ENCODE measurements around the gene RAB40C.

RAB40C gene

DNA sequence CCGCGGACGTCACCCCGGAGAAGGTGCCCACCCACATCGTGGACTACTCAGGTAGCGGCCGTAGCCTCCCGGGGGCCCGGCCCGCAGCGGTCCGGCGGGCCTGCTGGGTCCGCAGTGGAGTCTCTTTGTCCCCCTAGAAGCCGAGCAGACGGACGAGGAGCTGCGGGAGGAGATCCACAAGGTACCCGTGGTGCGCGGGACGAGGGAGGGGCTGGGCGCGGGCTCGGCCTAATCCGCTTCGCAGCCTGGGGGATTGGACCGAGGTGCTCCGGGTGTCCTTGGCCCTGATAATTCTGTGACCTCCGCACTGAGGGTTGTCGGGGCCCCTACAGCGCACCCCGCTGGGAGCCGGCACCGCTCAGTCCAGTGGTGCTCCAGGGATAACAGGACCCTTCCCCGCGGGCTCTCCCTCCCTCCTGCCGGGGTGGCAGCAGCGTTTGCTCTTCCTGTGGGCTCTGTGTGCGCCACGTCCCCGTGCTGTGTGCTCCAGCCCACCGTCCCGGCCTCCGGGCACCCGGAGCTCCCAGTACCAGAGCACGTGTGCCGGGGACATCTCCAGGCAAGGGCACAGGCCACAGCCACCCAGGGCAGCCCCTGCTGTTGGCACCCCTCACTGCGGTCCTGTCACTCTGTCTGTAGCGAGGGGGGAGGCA, 78.8 kb downstream of the RAB40C start:
- no peak for DNase-seq (ENCODE audit: low read depth)

DNA sequence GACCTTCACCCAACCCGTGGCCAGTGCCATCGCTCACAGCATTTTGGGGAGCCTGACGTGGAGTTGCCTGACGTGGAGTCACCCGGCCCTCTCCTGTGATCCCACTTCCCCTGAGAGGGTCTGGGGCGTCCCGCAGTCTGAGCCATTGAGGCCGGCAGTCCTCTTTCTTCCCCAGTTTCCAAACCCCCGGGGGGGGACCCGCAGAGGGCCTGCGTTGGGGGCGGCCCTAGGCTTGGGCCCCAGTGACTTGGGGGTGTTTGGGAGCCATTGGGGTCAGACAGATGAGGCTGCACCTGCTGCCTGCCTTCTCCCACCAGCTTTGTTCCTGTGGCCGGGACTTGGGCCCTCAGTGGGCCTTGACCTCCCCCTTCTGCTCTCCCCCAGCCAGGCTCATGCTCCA, 79.8 kb downstream of the RAB40C start:
- DNase-seq (ENCODE audit: low read depth): no peak

DNA sequence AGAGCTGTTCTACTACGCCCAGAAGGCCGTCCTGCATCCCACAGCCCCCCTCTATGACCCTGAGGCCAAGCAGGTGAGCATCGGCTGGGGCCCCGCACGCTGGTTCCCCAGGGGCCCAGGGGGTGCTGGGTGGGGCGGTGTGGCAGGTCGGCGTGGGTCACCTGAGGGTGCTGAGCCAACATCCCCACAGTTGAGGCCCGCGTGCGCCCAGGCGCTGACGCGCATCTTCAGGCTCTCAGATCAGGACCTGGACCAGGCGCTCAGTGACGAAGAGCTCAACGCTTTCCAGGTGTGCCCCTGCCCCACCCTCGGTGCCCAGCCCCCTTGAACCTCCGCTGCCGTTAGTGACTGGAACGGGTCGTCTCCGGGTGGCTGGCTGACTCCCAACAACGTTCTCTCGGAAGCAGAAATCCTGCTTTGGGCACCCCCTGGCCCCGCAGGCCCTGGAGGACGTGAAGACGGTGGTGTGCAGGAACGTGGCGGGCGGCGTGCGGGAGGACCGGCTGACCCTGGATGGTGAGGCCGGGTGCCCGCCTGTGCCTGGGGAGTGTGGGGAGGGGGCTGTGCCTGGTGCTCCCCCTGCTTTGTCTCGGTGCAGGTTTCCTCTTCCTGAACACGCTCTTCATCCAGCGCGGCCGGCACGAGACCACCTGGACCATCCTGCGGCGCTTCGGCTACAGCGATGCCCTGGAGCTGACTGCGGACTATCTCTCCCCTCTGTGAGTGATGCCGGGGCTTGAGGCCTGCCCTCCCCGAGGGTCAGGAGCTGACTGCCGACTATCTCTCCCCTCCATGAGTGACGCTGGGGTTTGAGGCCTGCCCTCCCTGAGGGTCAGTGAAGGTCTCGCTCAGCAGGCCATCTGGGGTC, 80.9 kb downstream of the RAB40C start:
- DNase-seq (ENCODE audit: low read depth): no peak

DNA sequence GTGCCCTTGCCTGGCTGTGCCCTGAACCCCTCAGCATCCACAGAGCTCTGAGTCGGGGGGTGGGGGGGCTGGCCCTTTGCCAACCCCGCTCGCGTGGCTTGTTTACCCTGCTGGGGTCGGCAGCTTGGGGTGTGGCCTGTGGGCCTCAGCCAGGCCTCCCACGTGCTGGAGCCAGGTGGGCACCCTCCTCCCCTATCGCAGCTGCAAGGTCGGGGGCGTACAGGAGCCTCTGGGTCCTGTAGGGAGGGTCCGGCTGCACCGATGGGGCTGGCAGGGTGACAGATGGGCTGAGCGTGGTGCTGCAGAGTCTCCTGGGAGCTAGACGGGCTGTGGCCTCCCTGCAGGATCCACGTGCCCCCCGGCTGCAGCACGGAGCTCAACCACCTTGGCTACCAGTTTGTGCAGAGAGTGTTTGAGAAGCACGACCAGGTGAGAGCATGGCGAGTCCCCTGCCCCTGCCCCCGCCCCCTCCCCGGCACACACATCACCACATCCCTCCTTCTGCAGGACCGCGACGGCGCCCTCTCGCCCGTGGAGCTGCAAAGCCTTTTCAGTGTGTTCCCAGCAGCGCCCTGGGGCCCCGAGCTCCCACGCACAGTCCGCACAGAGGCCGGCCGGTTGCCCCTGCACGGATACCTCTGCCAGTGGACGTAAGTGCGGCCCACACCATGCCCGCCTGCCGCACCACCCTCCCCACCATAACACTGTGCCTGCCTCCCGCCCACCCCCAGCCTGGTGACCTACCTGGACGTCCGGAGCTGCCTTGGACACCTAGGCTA, 81.7 kb downstream of the RAB40C start:
- no peak for DNase-seq (ENCODE audit: low read depth)

DNA sequence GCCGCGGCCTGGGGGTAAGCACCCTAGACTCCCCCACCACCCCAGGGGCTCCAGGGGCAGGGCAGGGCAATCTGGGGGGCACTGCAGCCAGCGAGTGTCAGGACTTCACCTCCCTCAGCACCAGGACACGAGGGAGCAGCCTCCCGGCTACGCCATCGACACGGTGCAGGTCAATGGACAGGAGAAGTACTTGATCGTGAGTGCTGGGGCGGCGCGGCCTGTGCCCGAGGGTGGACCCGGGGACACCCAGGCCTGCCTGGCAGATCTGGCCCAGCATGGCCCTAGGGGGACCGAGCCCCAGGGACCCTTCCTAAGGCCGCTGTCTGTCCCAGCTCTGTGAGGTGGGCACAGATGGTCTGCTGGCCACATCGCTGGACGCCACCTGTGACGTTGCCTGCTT, 82.5 kb downstream of the RAB40C start:
- DNase-seq (ENCODE audit: low read depth): no peak

DNA sequence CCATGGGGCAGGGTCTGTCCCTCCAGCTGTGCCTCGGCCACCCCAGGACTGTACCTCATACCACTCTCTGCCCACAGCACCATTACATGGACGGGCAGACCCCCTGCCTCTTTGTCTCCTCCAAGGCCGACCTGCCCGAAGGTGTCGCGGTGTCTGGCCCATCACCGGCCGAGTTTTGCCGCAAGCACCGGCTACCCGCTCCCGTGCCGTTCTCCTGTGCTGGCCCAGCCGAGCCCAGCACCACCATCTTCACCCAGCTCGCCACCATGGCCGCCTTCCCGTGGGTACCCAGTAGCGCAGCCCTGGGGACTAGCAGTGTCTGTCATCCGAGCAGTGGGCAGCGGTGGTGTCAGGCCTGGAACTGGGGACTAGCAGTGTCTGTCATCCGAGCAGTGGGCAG, 83.0 kb downstream of the RAB40C start:
- no peak for DNase-seq (ENCODE audit: low read depth)

DNA sequence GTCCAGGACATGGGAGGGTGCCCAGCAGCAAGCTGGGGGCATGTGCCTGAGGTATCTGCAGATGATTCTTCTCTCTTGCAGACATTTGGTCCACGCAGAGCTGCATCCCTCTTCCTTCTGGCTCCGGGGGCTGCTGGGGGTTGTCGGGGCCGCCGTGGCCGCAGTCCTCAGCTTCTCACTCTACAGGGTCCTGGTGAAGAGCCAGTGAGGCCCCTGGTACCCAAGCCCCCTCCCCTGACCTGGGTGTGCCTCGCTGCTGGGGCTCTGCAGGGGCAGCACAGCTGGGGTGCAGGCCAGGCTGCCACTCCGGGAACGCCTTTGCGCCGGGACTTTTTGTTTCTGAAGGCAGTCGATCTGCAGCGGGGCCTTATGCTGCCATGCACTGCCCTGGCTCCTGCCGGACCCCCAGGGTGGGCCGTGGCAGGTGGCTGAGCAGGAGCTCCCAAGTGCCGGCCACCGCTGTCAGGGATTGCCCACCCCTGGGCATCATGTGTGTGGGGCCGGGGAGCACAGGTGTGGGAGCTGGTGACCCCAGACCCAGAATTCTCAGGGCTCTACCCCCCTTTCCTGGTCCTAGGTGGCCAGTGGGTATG, 83.6 kb downstream of the RAB40C start:
- no peak for DNase-seq (ENCODE audit: low read depth)

DNA sequence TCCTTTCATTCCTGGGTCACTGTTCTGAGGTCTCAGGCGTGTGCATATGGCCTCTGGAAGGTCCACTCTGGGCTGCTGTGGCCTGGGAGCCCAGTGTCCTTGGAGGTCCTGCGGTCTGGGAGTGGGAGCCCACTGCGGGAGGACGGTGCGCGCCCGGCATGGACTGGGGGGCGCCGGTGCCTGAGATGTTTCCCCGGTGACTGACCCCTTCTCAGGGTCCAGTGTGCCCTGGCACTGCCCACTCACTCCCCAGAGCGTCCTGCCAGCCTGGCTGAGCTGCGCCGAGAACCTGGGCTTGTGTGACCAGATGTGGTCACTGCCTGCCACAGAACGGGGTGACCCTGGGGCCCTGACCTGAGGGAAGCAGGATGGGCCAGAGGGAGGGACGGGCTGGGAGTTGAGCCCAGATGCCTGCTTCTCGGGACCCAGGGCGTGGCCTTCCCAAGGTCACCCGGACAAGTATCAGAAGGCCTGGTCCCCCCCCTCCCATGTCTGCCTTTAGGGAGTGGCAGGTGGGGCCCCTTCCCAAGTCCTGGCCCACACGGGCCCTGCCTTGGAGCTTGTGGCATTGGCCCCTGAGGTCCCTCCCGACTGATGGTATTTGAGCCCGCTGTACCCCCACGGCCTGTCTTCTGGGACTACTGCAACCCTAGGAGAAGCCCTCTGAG, 84.5 kb downstream of the RAB40C start:
- DNase-seq (ENCODE audit: low read depth): no peak

DNA sequence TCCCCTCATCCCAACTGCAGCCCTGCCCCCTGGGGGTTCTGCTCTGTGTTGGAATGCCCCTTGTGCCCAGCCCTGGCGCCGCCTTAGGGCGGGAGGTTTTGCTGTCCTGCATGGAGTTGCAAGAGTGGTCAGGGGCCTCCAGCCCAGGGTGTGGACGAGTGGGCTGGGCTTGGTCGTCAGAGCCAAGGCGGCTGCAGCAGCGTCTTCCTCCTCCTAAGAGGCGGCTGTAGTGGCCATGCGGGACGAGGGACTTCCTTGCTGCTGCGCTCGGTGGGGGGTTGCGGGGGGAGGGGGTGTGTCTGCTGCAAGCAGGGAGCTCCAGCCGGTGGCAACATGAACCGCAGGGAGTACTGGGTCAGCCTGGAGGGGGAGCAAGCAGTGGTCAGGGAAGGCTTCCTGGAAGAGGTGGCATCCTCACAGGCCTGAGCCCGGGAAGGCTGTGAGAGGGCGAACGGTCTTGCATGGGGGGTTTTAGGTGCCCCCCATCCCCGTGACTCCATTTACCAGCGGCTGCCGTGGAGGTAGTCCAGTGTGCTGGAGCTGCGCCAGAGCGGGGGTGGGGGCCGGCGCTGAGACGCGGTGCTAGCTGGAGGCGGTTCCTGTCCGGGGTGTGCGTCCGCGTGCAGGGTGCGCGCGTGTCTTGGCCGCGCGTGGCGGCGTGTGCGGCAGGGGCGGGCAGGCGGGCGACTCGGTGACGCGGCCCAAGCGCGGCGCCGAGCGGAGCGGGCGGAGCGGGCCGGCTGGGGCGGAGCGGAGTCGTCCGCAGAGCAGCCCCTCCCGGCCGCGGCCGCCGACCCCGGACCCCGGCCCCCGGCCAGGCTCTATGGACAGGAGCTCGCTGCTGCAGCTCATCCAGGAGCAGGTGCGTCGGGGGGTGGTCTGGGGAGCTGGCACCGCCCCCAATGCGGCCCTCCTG, 85.4 kb downstream of the RAB40C start, which contains the start of gene RHBDL1:
Gene RHBDL1 (plus strand): TSS at position 704 of the 916 bp plus-strand sequence. CDS start 120 bp downstream, at position 824.
- peak; percentile 43 for DNase-seq (ENCODE audit: low read depth)

DNA sequence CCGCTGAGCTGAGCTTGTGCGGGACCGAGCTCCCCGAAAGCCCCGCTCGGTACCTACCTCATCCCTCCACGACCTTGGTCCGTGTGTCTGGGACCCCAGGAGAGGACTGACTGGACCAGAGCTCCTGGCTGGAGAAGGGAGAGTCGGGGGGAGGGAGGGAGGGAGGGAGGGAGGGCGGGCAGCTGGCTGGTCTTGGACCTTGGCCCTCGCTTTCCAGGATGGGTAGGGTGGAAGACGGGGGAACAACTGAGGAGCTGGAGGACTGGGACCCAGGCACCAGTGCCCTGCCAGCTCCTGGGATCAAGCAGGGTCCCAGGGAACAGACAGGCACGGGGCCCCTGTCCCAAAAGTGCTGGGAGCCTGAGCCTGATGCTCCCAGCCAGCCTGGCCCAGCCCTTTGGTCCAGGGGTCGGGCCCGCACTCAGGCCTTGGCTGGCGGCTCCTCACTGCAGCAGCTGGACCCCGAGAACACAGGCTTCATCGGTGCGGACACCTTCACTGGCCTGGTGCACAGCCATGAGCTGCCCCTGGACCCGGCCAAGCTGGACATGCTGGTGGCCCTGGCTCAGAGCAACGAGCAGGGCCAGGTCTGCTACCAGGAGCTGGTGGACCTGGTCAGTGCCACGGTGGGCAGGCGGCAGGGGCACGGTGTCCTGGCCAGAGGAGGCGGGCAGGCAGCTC, 86.2 kb downstream of the RAB40C start:
- DNase-seq (ENCODE audit: low read depth): no peak

DNA sequence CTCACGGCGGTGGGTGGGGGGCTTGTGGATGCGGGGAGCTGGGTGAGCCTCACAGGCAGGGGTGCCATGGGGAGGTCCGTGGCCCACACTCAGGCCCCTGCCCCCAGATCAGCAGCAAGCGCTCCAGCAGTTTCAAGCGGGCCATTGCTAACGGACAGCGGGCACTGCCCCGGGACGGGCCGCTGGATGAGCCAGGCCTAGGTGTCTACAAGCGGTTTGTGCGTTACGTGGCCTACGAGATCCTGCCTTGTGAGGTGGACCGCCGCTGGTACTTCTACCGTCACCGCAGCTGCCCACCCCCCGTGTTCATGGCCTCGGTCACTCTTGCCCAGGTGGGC, 86.7 kb downstream of the RAB40C start:
- no peak for DNase-seq (ENCODE audit: low read depth)

DNA sequence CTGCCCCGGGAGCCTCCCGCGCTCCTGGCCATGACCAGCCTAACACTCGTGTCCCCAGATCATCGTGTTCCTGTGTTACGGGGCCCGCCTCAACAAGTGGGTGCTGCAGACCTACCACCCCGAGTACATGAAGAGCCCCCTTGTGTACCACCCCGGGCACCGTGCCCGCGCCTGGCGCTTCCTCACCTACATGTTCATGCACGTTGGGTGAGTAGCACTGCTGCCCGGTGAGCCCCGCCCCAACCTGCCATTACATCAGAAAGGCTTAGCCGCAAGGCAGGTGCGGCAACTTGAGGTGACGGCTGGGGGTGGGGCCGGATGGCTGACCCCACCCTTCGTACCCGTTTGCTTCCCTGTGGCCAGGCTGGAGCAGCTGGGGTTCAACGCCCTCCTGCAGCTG, 87.0 kb downstream of the RAB40C start:
- no peak for DNase-seq (ENCODE audit: low read depth)

DNA sequence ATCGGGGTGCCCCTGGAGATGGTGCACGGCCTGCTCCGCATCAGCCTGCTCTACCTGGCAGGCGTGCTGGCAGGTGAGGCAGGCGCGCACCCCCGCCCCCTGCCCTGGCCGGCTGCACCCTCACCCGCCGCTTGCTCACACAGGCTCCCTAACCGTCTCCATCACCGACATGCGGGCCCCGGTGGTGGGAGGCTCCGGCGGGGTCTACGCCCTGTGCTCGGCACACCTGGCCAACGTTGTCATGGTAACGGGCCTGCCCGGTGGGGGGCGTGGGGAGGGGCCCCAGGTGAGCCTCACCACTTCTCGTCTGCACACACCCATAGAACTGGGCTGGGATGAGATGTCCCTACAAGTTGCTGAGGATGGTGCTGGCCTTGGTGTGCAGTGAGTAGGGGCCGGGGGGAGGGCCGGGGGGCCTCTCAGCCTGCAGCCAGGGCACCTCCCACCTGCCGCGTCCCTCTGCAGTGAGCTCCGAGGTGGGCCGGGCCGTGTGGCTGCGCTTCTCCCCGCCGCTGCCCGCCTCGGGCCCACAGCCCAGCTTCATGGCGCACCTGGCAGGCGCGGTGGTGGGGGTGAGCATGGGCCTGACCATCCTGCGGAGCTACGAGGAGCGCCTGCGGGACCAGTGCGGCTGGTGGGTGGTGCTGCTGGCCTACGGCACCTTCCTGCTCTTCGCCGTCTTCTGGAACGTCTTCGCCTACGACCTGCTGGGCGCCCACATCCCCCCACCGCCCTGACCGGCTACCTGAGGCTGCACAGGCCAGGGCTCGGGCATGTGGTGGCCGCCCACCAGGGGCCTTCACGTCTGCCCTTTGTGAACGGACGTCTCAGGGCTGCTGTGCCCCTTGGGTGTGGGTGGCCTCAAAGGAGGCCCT, 87.7 kb downstream of the RAB40C start:
- DNase-seq (ENCODE audit: low read depth): no peak

DNA sequence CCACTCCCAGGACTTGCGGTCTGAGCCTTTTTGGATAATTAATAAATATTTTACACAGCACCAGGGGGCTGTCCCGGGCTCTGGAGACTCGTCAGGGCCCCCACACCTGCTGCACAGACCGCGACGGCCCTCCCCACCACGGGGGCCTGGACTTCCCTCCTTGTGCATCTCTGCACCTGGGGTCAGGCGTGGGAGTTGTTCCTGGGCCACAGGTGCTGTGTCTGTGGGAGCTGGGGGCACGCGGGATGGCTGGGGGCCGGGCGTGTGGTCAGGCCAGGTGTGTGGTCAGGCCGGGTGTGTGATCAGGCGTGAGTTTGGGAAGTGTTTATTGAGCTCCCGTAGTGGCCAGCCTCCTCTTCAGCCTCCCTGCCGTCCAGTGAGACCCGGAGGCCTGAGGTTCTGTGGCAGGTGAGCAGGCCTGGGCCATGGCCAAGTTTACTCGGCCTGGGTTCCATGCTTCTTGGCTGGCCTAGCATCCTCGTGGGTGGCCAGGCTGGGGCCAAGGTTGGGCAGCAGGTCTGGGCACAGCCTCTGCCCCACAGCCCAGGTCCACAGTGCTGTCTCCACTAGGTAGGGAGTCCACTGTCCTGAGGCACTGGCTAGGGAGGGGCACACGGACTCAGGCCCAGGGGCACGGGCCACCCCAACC, 88.5 kb downstream of the RAB40C start:
- no peak for DNase-seq (ENCODE audit: low read depth)
